MCF 10A (cell line): ENCODE results near the gene PRKN. TPM values are rescaled to one million over a fixed set of nuclear protein-coding genes. Genes with fewer than 3 reads are reported as not detected.

Experiments
- BruUV-seq: library from RNA; stranded (reverse); fragments of 400-500 nt; replicated peaks from 2 replicates; lab custom pipeline; 2021; lab: Mats Ljungman, UMichigan
- CTCF ChIA-PET: fragments of 300-600 bp; sonication (Branson Sonifier 250); formaldehyde crosslinking; extraction: SDS; loops from one replicate; lab custom pipeline; 2021; ENCODE audit warnings: antibody characterized with exemption, inconsistent platforms; lab: Yijun Ruan, JAX
- POLR2A ChIA-PET: fragments of 300-600, 350-650 bp; sonication (Branson Sonifier 250); formaldehyde crosslinking; extraction: SDS; loops from one replicate; lab custom pipeline; 2020; ENCODE audit warnings: antibody characterized with exemption, inconsistent platforms; lab: Yijun Ruan, JAX
- DNase-seq: peaks from one replicate; pipeline ENCODE4 v3.0.0-alpha.2; 2018; ENCODE audit not compliant: unreplicated experiment
- H3K27ac Mint-ChIP-seq: one replicate; pipeline ENCODE4 v1.8.0; 2022; ENCODE audit warnings: mild to moderate bottlenecking, low read depth, mixed read lengths; ENCODE audit not compliant: unreplicated experiment
- H3K27me3 Mint-ChIP-seq: one replicate; pipeline ENCODE4 v1.8.0; 2022; ENCODE audit warnings: mixed read lengths; ENCODE audit not compliant: insufficient read depth, unreplicated experiment
- H3K36me3 Mint-ChIP-seq: one replicate; pipeline ENCODE4 v1.8.0; 2022; ENCODE audit warnings: mild to moderate bottlenecking, moderate library complexity, mixed read lengths; ENCODE audit not compliant: insufficient read depth, unreplicated experiment
- H3K4me1 Mint-ChIP-seq: one replicate; pipeline ENCODE4 v1.8.0; 2022; ENCODE audit warnings: mixed read lengths; ENCODE audit not compliant: insufficient read depth, unreplicated experiment
- H3K4me3 Mint-ChIP-seq: one replicate; pipeline ENCODE4 v1.8.0; 2022; ENCODE audit warnings: mild to moderate bottlenecking, moderate library complexity, mixed read lengths; ENCODE audit not compliant: unreplicated experiment
- H3K9me3 Mint-ChIP-seq: one replicate; pipeline ENCODE4 v1.8.0; 2022; ENCODE audit warnings: mixed read lengths; ENCODE audit not compliant: unreplicated experiment
- CTCF ChIP-seq: fragments of 200-600 bp; IDR thresholded peaks from one replicate; pipeline ENCODE4 v1.8.0; 2022; ENCODE audit warnings: antibody characterized with exemption, mild to moderate bottlenecking; ENCODE audit not compliant: unreplicated experiment
- intact Hi-C: fragments of 100-400 bp; cut with micrococcal nuclease; formaldehyde crosslinking; loops from 2 replicates; pipeline ENCODE4 v1.14.1; 2022
- total RNA-seq: library from RNA; stranded (reverse); gene quantifications from 2 replicates; pipeline ENCODE4 v1.2.3, GENCODE V29; 2022

Gene PRKN
- total RNA-seq, 1 experiment from 2014 or later, result 2.5 TPM

- CTCF ChIA-PET, result interaction anchor here (0.6 to 1.1 kb wide), 3 partner anchors 11 to 260 kb away, joined by 3 read pairs; no protein-coding TSS in a partner anchor
- no peak overlapping the region for H3K27ac Mint-ChIP-seq
Measured at GRCh38 chr6:162092816-162093502, 634.6 kb downstream of the PRKN start.

GRCh38 chr6:162090734-162091133, 636.8 kb downstream of the PRKN start:
- no TSS peak for BruUV-seq
- Mint-ChIP-seq H3K36me3 (peaks cover 5% of the 10 kb centered on the region), H3K9me3 (no peaks in the 10 kb centered on the region), H3K4me1 (peaks cover 4% of the 10 kb centered on the region), H3K27ac (no peak overlapping the region), H3K27me3 (no peaks in the 10 kb centered on the region), H3K4me3 (no peak overlapping the region)
- DNase-seq, result peak; percentile 9
- CTCF ChIA-PET, result no interaction called here
- POLR2A ChIA-PET, result no interaction called here
- intact Hi-C loops, result no loop called here
- TF ChIP-seq CTCF, result no peak

More at GRCh38 chr6:162092816-162093502, 634.6 kb downstream of the PRKN start:
- intact Hi-C loops, result no loop called here
- H3K27me3 Mint-ChIP-seq, result no peaks in the 10 kb centered on the region
- BruUV-seq, result no TSS peak
- no peak overlapping the region for H3K4me3 Mint-ChIP-seq
- TF ChIP-seq CTCF, result no peak
- DNase-seq, result no peak
- H3K36me3 Mint-ChIP-seq, result peaks cover 5% of the 10 kb centered on the region
- POLR2A ChIA-PET, result no interaction called here
- peaks cover 4% of the 10 kb centered on the region for H3K4me1 Mint-ChIP-seq
- H3K9me3 Mint-ChIP-seq, result no peaks in the 10 kb centered on the region

GRCh38 chr6:162088091-162088490, 639.5 kb downstream of the PRKN start:
- no peaks in the 10 kb centered on the region for H3K27me3 Mint-ChIP-seq
- POLR2A ChIA-PET, result interaction anchor here (1.4 kb wide), 1 partner anchor 12 kb away, joined by 5 read pairs; no protein-coding TSS in a partner anchor
- BruUV-seq, result no TSS peak

GRCh38 chr6:162085561-162085960, 642.0 kb downstream of the PRKN start:
- Mint-ChIP-seq H3K4me3 (no peak overlapping the region), H3K9me3 (no peaks in the 10 kb centered on the region), H3K27ac (no peak overlapping the region), H3K36me3 (no peaks in the 10 kb centered on the region), H3K27me3 (no peaks in the 10 kb centered on the region), H3K4me1 (peaks cover under 1% of the 10 kb centered on the region)
- DNase-seq, result no peak
- no TSS peak for BruUV-seq
- no peak for TF ChIP-seq CTCF
- ChIA-PET POLR2A (no interaction called here), CTCF (no interaction called here)
- intact Hi-C loops, result no loop called here

More at GRCh38 chr6:162088091-162088490, 639.5 kb downstream of the PRKN start:
- no peak for DNase-seq
- Mint-ChIP-seq H3K36me3 (peaks cover 5% of the 10 kb centered on the region), H3K4me1 (peaks cover 4% of the 10 kb centered on the region), H3K4me3 (no peak overlapping the region), H3K27ac (no peak overlapping the region), H3K9me3 (no peaks in the 10 kb centered on the region)
- intact Hi-C loops, result no loop called here
- CTCF ChIA-PET, result no interaction called here
- TF ChIP-seq CTCF, result no peak
